HG03139 (cell line): ENCODE data around the gene EEF2K.
"Not testable (repeated sequence)": the region's sequence is repeated elsewhere in the genome, so short reads cannot be mapped to it uniquely, and the experiment has no call there.

Experiments used
- ATAC-seq: cut with Tn5 transposase; IDR thresholded peaks from one replicate; pipeline ENCODE4 v1.9.1; 2021; ENCODE audit not compliant: unreplicated experiment

Gene EEF2K

DNA sequence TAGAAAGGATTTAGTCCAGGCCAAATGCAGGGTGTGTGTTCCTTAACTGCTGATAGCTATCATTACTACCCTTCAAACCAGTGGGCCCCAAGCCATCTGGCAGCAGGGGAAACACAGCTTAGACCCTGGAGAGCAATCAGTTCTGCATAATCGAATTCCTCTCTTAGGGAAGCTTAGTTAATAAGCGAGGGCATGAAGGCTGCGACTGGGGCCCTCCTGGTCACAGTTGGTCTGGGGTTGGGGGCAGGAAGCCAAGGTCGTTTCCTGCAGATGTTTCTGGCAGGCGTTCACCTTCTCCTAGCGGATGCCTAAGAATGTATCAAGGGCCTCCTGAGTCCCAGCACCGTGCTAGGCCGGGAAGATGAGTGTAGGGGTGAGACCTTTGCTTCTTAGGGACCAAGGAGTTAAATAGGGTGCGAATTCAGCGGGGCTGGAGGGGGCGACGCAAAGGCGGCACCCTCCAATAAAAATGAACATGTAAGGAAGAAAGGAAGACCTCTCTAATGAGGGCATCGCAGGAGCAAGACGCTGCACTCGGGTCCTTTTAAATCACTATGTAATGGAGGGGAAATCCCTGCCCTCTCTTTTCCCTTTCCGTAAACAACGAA, 16.5 kb upstream of the EEF2K start:
- ATAC-seq, result no peak

DNA sequence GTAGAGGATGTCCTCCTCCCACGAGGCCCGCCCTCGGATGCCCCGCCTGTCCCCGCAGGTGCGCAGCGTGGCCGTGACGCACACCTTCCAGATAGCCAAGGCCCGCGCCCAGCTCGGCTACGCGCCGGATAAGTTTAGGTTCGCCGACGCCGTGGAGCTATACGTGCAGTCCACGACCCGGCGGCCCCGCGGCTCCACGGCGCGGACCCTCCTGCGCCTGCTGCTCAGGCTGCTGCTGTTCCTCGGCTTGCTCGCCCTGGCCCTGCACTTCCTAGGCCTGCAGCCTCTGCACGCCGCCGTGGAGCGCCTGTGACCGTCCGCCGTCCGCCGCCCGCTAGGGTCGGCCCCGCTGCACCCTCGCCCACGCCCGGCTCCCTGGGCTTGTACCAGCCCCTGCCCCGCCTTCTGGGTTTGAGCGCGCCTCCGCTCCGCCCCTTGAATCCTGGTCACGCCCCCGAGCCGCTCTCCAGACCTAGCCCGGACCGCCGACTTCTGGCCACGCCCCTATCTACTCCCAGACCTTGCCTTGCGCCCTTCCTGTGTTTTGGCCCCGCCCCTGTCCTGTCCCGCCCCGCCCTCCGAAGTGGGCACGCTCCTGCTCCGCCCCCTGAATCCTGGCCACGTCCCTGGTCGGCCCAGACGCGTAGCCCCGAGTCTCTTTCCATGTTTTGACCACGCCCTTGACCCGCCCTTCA, 15.8 kb upstream of the EEF2K start:
- ATAC-seq, result peak; percentile 53

DNA sequence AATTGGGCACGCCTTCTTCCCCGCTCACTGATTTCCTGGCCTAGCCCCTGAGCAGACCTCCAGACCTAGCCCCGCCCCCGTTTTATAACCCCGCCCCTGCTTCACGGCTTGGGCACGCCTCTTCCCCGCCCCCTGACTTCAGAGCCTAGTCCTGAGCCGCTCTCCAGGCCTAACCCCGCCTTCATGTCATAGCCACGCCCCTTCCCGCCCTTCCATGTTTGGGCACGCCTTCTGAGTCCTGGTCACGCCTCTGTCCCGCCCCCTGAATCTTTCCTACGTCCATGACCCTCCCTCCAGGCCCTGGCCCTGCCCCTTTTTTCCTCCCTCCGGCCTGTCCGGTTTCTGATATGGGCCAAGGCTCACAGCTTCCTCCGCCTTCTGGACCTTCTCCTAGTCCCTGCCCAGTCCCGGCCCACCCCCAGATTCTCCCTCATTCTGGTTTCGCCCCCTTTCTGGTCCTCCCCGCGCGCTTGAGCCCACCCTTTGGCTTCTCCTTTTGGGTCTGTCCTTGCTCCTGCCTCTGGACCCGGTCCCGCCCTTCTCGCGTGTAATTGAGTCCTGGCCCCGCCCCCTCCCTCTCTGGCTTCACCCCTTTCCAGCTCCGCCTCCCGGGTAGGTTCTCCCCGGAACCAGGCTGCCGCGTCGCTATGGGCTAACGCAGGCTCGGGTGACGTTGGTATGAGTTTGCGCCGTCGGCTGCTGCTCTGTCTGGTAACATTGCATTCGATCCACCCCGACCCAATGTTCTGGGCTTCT, 15.1 kb upstream of the EEF2K start:
- peak; percentile 47 for ATAC-seq

DNA sequence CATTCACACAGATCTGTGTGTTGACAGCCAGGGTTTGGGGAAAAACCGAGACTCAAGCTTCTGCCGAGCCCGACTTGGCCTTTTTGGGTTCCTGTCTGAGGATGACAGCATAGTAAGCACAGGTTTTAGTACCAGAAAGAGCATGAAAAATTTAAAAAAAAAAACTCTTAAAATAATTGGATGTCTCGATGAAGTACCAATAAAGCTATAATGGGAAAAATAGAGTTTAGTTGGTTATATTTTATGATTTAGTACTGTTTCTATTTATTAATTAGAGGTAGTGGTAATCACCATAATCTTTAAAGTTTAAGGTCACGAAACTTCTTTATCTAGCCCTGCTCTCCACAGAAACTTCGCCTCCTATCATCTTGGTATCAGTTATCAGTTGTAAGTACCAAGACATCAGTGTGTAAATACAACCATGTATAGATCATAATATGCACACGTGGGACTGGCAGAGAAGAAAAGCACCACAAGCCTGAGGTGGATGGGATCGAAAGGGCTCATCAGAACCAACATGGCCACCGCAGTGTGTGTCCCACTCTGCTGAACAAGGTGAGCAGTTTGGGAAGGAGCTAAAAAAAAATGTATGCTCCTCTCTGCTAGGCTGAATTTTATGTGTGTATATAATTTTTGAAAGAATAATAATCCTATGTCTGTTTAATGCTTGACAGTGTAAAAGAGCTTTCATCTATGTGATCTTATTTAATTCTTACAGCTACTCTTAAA, 14.4 kb upstream of the EEF2K start:
- ATAC-seq, result no peak

DNA sequence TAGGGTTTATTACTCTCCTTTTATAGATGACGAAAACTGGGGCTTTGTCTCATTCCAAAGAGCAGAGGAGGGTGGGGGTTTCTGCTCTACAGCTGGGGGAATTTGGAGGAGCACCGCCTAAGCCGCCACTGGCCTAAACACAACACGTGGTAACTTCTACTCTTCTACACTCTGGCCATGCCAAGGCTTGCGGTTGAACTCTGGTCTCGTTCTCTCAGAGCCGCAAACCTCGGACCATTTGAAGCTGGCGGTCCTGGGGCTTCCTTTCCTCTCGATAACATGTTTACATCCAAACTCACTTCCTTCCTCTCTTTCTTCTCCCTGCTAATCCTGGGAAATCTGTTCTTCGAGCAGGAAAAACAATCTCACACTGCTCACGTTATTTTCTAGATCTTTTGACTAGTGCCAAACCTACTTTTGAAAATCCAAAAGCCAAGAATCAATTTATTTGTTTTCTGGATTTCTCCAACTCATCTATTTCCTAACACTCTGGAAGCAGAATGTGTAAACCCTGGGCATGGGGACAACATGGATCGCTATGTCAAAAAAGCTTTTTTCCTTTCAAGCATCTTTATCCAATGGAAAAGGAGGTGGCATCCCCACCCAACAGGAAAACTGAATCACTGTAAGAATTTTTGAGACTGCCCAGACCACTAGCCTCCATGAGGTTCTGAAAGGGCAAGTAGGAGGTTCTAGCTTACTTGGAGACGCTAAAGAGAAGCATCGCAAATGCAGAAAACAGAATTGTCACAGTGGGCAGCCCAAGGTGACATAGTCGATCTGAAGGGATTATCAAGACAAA, 13.6 kb upstream of the EEF2K start:
- ATAC-seq, result no peak

DNA sequence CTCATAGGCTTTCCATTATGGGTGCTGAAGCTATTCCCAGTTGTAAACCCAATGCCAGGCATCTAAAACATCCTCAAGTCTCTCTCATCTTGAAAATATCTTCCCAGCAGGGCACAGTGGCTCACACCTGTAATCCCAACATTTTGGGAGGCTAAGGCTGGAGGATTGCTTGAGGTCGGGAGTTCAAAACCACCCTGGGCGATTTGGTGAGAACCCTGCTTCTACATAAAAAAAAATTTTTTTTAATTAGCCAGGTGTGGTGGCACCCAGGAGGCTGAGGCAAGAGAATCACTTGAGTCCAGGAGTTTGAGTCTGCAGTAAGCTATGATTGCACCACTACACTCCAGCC, 13.0 kb upstream of the EEF2K start:
- ATAC-seq, result no peak

DNA sequence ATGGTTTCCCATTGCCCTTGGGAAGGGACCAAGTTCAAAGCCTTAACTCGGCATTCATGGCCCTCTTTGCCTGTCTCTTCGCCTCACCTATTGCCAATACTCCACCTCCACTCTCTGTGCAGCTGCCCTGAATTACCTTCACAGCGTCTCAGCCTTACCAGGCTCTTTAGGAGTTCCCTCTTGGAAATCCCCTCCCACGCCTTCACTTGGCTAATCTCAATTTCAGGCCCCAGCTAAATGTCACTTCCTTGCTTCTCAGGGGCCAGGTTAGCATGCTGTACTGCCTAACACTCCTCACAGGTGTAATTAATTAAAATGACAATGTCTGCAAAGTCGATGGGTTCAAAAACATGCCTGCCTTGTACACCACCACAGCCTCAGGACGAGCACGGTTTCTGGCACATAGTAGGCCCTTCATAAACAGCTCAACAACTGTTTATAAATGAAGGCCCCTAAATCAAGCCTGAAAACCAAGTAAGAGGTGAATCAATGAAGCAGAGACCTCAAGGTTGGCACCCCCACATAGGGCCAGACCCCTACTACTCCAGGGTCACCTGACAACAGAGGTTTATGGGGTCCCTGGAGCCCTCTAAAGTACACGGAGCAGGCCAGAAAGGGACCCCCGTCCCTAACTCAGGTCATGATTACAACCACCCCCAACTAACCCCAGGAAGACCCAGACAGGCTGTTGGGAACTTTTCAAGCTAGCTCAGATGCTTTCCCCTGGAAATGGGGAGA, 11.2 kb upstream of the EEF2K start:
- no peak for ATAC-seq

DNA sequence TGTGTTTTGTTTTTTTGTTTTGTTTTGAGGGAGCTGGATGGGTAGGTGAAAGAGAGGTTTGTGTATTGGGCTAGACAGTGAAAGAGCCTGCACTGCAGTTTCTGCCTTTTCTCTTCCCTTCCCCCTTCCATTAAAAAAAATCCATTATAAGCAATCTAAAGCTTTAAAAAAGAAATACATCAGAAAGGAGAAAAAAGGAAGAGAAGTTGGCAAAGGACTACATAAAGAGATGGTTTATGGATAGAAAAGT, 10.7 kb upstream of the EEF2K start:
- ATAC-seq, result no peak

DNA sequence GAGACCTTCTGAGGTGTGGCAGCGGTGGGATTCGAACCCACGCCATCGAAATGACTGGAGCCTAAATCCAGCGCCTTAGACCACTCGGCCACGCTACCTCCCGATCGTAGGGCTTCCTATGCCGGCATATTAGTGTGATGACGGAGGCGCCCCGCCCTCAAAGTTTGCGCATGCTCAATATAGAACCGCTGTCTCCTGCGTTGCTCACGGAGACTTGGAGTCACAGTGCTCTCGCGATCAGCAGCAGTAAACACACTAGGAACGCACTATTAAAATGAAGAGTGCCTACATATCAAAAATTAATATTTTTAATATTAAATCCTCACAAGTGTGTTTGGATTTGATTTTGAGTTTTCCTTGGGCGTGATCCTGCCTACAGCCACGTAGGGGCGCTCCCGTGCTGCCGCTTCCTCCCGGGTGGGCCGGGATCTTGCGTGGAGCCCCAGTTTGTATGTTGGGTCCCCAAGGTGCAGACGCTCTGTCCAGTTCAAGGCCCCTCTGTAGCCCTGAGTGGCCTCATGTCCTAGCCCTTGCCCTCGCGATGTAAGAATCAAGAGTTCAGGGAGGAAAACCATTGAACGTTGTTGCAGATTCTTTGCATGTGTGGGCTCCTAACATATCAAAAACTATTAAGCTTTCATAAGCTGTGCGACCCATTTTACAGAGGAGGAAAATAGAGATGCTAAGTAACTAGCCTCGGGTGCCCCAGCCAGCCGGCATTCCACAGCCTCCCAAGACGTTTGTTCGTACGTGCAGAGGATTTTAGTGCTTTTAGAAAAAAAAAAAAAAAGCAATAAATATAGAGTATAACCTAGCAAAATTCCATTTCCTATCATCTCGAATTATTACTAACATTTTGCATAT, 10.2 kb upstream of the EEF2K start:
- no peak for ATAC-seq

DNA sequence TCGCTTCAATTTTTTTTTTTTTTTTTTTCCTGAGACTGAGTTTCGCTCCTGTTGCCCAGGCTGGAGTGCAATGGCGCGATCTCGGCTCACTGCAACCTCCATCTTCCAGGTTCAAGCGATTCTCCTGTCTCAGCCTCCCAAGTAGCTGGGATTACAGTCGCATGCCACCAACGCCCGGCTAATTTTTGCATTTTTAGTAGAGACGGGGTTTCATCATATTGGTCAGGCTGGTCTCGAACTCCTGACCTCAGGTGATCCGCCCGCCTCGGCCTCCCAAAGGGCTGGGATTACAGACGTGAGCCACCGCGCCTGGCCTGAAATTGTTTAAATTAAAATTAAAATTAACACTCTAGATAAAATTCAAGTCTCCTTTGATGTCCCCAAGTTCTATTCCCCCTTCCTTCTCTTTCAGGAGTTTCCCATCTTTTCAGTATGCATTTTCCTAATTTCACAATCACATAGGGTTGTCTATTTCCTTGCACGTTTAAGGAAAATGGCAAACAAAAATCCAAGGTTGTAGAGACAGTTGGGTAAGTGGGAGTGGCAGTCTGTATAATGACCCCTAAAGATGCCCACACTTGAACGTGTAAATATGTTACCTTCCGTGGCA, 9.4 kb upstream of the EEF2K start:
- ATAC-seq, result not testable (repeated sequence)

DNA sequence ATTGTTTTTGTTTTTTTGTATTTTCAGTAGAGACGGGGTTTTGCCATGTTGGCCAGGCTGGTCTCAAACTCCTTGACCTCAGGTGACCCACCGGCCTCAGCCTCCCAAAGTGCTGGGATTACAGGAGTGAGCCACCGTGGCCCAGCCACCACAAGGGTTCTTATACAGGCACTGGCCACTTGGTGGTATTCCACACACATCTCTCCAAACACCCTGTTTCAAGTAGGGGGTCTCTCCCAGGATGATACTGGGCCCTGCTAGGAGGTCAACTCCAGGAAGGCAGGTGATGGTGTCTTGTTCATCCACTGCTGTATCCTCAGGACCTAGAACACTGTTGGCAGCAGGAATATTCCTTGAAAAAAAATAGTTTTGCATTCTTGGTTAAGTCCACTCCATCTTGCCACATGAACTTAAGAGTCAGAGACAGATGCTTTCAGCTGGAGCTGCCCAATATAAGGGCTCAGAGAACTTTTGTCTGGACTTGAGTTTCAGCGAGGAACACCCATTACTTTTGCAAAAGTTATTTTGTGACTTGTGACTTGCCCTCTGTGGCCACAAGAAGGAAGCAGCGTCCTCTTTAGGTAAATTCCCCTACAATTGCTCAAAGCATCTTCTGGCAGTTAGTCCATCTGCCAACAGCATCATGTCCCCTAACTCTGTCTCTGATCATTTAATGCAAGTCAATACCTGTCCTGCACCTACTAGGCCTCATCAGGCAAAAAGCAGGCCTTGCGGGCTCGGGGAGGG, 7.4 kb upstream of the EEF2K start:
- no peak for ATAC-seq

DNA sequence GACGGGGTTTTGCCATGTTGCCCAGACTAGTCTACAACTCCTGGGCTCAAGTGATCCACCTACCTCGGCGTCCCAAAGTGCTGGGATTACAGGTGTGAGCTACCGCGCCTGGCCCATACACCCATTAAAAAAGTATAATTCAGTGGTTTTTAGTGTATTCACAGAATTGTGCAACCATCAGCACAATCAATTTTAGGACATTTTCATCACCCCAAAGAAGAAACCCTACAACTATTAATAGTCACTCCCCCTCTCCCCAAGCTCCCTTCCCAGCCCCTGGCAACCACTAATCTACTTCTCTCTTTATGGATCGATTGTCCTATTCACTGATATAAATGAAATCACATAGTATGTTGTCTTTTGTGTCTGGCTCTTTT, 3.8 kb upstream of the EEF2K start:
- ATAC-seq, result no peak

DNA sequence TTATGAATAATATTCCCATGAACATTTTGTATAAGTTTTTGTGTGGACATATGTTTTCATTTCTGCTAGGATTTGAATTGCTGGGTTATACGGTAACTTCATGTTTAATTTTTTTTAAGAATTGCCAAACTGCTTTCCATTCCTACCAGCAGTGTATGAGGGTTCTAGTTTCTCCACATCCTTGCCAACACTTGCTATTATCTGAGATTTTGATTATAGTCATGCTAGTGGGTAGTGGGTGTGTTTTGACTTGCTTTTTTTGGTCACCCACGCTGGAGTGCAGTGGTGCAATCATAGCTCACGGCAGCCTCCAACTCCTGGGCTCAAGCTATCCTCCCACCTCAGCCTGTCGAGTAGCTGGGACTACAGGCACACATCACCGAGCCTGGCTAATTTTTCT, 3.0 kb upstream of the EEF2K start:
- no peak for ATAC-seq

DNA sequence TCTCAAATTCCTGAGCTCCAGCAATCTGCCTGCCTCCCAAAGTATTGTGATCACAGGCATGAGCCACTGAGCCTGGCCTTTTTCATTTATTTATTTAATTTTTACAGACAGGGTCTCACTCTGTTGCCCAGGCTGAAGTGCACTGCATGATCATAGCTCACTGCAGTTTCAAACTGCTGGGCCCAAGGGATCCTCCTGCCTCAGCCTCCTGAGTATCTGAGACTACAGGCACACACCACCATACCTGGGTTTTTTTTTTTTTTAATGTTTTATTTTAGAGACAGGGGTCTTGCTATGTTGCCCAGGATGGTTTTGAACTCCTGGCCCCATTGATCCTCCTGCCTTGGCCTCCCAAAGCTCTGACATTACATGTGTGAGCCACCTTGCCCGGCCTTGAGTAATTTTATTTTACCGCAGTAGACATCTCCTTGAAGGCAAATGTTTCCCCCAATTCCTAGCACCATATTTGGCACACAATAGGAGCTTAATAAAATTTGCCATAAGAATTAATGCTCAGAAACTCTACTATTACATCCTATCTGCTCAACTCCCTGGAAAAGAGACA, 1.9 kb upstream of the EEF2K start:
- no peak for ATAC-seq

DNA sequence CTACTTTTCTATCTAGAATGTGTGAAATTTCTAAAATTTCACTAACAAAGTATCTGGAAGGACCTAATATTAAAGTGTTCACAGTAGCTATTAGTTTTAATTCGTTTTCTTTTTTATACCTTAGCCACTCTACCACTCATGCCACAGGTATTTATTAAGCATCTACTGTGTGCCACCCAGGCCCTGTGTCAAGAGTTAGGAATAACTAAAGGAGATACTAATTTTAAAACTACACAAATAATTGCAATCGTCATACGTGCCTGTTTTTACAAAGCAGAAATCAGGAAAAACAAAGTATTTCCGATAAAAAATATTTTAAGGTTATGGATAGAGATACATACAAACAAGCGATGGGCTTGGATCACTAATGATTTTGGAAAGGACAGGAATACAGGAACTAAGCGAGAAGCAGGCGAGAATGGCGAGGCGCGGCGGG, 483 bp upstream of the EEF2K start:
- ATAC-seq, result no peak

DNA sequence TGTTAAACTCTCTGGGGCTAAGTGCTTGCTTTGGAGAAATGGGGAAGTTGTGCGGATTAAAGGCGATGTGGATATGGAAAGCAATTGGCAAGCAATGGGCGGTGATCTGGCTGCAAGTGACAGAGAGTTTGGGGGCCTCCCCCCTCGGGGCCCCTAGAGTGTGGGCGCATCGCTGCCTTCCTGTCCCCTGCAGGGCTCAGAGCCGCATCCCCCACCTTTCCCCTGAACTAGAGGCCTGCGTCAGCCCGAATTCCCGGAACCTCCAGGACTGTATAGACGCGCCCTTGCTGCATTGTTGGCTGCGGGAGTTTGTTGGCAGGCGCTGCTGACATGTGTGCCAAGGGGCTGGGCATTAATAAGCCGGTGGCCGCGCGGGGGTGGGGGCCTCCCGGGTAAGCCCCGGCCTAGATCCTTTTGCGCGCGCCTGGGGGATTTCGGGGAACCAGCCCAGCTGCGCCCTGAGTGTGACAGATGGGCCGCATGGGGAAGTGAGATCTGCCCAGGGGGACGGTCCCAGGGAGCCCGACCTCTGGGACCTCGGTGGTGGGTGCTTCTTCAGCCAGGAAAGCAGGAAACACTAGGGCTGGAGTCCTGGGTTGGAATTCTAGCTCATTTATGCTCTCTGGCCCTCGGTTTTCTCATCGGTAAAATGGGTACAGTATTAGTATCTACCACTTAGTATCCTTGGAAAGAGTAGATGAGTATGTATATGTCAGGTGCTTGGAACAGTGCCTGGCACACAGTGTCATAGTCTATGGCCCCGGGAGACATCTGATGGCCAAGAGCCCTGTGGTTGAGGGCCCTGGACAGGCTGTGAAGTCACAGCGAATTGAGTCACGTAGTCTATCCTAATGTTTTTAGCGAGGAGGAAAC, 1.0 kb downstream of the EEF2K start:
- peak; percentile 41 for ATAC-seq

DNA sequence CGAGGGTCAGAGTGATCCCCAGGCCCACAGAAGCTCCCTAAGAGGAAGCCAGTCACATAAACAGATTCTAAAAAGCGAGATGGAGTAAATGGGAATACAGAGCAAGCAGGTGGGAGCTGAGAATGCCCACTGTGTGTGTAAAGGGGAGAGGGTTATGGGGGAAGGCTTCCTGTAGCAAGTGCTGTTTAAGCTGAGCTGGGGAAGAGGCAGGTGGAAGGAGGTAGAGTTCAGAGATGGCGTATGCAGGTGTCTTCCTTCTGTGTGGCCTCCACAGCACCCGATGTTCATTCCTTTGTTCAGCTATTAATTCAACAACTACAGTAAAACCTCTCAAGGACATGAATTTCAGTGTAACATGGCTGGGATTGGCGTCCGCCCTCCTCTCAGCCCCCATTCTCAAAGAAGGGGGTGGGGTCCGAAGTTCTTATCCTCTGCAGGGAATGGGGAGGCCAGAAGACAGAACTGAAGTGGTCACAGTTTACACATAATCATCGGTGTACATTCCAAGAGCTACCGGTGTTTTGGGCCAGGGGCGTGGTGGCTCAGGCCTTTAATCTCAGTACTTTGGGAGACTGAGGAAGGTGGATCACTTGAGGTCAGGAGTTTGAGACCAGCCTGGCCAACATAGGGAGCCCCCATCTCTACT, 1.8 kb downstream of the EEF2K start:
- ATAC-seq, result no peak
